Measurements from ENCODE around the gene NLRP3. TPM values are rescaled to one million over a fixed set of nuclear protein-coding genes. Genes with fewer than 3 reads are reported as not detected.

Gene NLRP3
- total and polyA plus RNA-seq, 8 donors = 0.09 to 3.8 (median 0.52) TPM

DNA sequence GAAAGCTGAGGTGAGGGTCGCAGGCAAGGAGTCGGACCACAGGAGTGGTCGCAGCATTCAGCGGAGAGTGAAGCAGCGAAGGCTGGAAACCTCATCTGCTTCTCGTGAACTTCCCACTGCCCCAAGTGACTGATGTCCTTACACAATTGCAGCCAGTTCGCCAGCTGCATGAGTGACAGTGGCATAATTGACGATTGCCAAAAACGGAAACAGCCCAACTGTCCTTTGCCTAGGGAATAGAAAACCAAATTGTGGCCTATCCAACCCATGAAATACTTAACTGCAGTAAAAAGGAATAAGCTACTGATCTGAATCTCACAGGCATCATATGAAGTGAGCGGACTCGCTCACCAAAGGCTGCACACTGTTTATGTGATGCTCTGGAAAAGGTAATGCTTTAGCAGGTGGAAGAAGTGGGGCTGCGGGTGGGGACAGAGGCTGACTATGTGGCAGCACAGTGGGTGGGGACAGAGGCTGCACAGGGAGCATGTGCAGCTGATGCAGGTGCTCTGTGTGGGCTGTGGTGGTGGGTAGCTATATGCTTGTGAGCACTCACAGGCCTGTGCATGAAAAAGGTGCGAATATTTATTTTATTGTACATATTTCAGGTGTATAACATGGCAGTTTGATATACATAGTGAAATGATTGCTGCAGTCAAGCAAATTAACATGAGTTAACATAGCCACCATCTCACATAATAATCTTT, 4.2 kb upstream of the NLRP3 start:
- intact Hi-C loops (cut with DNase I) = no loop called here
- DNase-seq (no peak), FAIRE-seq (no peak), ATAC-seq (no peak)
- TF ChIP-seq CTCF (IDR thresholded peaks at IDR 0.05) = no peak
- H3K4me3 ChIP-seq = no peak overlapping the region
- H3K27ac ChIP-seq = no peak overlapping the region
- WGBS, 2 donors = 60 to 70% methylated on average over 13 of the region's 13 CpGs
- no peaks in the 10 kb centered on the region for H3K9me3 ChIP-seq
- no peaks in the 10 kb centered on the region for H3K27me3 ChIP-seq
- H3K36me3 ChIP-seq = no peaks in the 10 kb centered on the region
- no peaks in the 10 kb centered on the region for H3K4me1 ChIP-seq

- intact Hi-C loops (cut with DNase I) = no loop called here
- Histone ChIP-seq H3K4me3 (no peak overlapping the region), H3K4me1 (no peaks in the 10 kb centered on the region), H3K27me3 (no peaks in the 10 kb centered on the region), H3K9me3 (no peaks in the 10 kb centered on the region), H3K36me3 (no peaks in the 10 kb centered on the region), H3K27ac (no peak overlapping the region)
- DNase-seq = no peak
- no peak for TF ChIP-seq CTCF (IDR thresholded peaks at IDR 0.05)
- WGBS, 2 donors = 64 to 73% methylated on average over 5 of the region's 5 CpGs
- ATAC-seq = peak in 1 of 4 donors; percentile 41
- FAIRE-seq = no peak
These were observed 1.9 kb downstream of the NLRP3 start for GRCh38 chr1:247417831-247418230.

GRCh38 chr1:247419336-247419735, 3.4 kb downstream of the NLRP3 start:
- WGBS, 2 donors = 81 to 90% methylated on average over 9 of the region's 9 CpGs
- Histone ChIP-seq H3K9me3 (no peaks in the 10 kb centered on the region), H3K36me3 (no peaks in the 10 kb centered on the region), H3K27ac (no peak overlapping the region), H3K4me3 (no peak overlapping the region), H3K27me3 (no peaks in the 10 kb centered on the region), H3K4me1 (no peaks in the 10 kb centered on the region)
- intact Hi-C loops (cut with DNase I) = no loop called here
- DNase-seq = no peak
- TF ChIP-seq CTCF (IDR thresholded peaks at IDR 0.05) = no peak
- no peak for FAIRE-seq
- no peak for ATAC-seq

- DNase-seq = no peak
- H3K4me3 ChIP-seq = no peak overlapping the region
- no peak for ATAC-seq
- H3K9me3 ChIP-seq = no peaks in the 10 kb centered on the region
- intact Hi-C loops (cut with DNase I) = no loop called here
- no peaks in the 10 kb centered on the region for H3K27me3 ChIP-seq
- H3K27ac ChIP-seq = no peak overlapping the region
- no peaks in the 10 kb centered on the region for H3K4me1 ChIP-seq
- FAIRE-seq = no peak
- 62 to 81% methylated on average over 2 of the region's 2 CpGs for WGBS, 2 donors
- TF ChIP-seq CTCF (IDR thresholded peaks at IDR 0.05) = no peak
- H3K36me3 ChIP-seq = no peaks in the 10 kb centered on the region
These were observed 5.1 kb downstream of the NLRP3 start for GRCh38 chr1:247421074-247421473.

- no peaks in the 10 kb centered on the region for H3K27me3 ChIP-seq
- no peak overlapping the region for H3K27ac ChIP-seq
- H3K4me3 ChIP-seq = no peak overlapping the region
- no peaks in the 10 kb centered on the region for H3K9me3 ChIP-seq
- TF ChIP-seq CTCF (IDR thresholded peaks at IDR 0.05) = no peak
- DNase-seq (no peak), FAIRE-seq (no peak), ATAC-seq (no peak)
- H3K36me3 ChIP-seq = no peaks in the 10 kb centered on the region
- WGBS, 2 donors = 51 to 64% methylated on average over 6 of the region's 6 CpGs
- H3K4me1 ChIP-seq = no peaks in the 10 kb centered on the region
- intact Hi-C loops (cut with DNase I) = no loop called here
These were observed 13.5 kb downstream of the NLRP3 start for GRCh38 chr1:247429496-247429895.

Data from pancreas (tissue), 10 donors.